OCI-LY7 (cell line): ENCODE measurements around the gene RPS21. TPM values are rescaled to one million over a fixed set of nuclear protein-coding genes. Genes with fewer than 3 reads are reported as not detected.

Source experiments
- BruUV-seq: library from RNA; stranded (reverse); fragments of 400-500 nt; replicated peaks from 2 replicates; lab custom pipeline; 2021; lab: Mats Ljungman, UMichigan
- CTCF ChIA-PET: fragments of 300-600 bp; sonication (Branson Sonifier 250); formaldehyde crosslinking; loops from one replicate; lab custom pipeline; 2022; ENCODE audit warnings: antibody characterized with exemption; ENCODE audit not compliant: unreplicated experiment; lab: Charles Lee
- POLR2A ChIA-PET: fragments of 300-600 bp; sonication (Branson Sonifier 250); formaldehyde crosslinking; loops from one replicate; lab custom pipeline; 2022; ENCODE audit warnings: antibody characterized with exemption; lab: Charles Lee
- DNase-seq: peaks from one replicate; pipeline ENCODE4 v3.0.0-alpha.2; 2015; ENCODE audit warnings: low spot score
- H2AFZ ChIP-seq: fragments of 200-600 bp; sonication (generic), shearing (Covaris generic); 2 replicates; pipeline ENCODE4 v1.6.1; 2014; ENCODE audit warnings: mild to moderate bottlenecking, antibody characterized with exemption, low read length, moderate library complexity
- H3K27ac ChIP-seq: fragments of 200-600 bp; sonication (generic); 2 replicates; pipeline ENCODE4 v1.5.1; 2014; ENCODE audit warnings: mixed run types, low read depth, mild to moderate bottlenecking, moderate library complexity, low read length, inconsistent platforms; ENCODE audit not compliant: poor library complexity, severe bottlenecking
- H3K36me3 ChIP-seq: fragments of 200-600 bp; sonication (generic); 2 replicates; pipeline ENCODE4 v1.6.1; 2014; ENCODE audit warnings: mild to moderate bottlenecking, antibody characterized with exemption, low read length, moderate library complexity, mixed read lengths; ENCODE audit not compliant: insufficient read depth
- H3K4me1 ChIP-seq: fragments of 200-600 bp; sonication (generic); 2 replicates; pipeline ENCODE4 v1.5.1; 2014; ENCODE audit warnings: mild to moderate bottlenecking, low read length; ENCODE audit not compliant: insufficient read depth, poor library complexity, severe bottlenecking
- H3K4me2 ChIP-seq: fragments of 200-600 bp; sonication (generic); 2 replicates; pipeline ENCODE4 v1.6.1; 2014; ENCODE audit warnings: mild to moderate bottlenecking, low read length
- H3K4me3 ChIP-seq: fragments of 200-600 bp; sonication (generic); 2 replicates; pipeline ENCODE4 v1.5.1; 2014; ENCODE audit warnings: mild to moderate bottlenecking, low read depth, low read length; ENCODE audit not compliant: poor library complexity, severe bottlenecking
- H3K79me2 ChIP-seq: fragments of 200-600 bp; sonication (generic); 2 replicates; pipeline ENCODE4 v1.6.1; 2016; ENCODE audit warnings: low read depth, mild to moderate bottlenecking, low read length, moderate library complexity, mixed read lengths; ENCODE audit not compliant: insufficient read depth
- H3K9me2 ChIP-seq: fragments of 200-600 bp; sonication (generic); 2 replicates; pipeline ENCODE4 v1.6.1; 2016; ENCODE audit warnings: mild to moderate bottlenecking, low read length, mixed read lengths; ENCODE audit not compliant: insufficient read depth
- H3K9me3 ChIP-seq: fragments of 200-600 bp; sonication (generic); 2 replicates; pipeline ENCODE4 v1.6.1; 2014; ENCODE audit warnings: mild to moderate bottlenecking, mixed run types, low read length, mixed read lengths
- H4K20me1 ChIP-seq: fragments of 200-600 bp; sonication (generic); 2 replicates; pipeline ENCODE4 v1.6.1; 2014; ENCODE audit warnings: mild to moderate bottlenecking, antibody characterized with exemption, low read length, moderate library complexity, mixed read lengths; ENCODE audit not compliant: insufficient read depth
- EZH2phosphoT487 ChIP-seq: fragments of 200-600 bp; sonication (generic); IDR thresholded peaks from 2 replicates; pipeline ENCODE4 v1.6.1; 2018; ENCODE audit warnings: low read depth, borderline replicate concordance, mild to moderate bottlenecking, mixed run types, antibody characterized with exemption, low read length, moderate library complexity, mixed read lengths
- intact Hi-C: fragments of 100-400 bp; cut with micrococcal nuclease; formaldehyde crosslinking; loops from one replicate; pipeline ENCODE4 v1.10.0; 2022; ENCODE audit not compliant: unreplicated experiment
- total RNA-seq, 2 experiments: library from RNA; depleted of rRNA in 1 of 2; stranded (reverse); fragments of >200 nt in 1 of 2; shearing (Covaris generic) in 1 of 2; gene quantifications; 2 replicates each; pipeline ENCODE4 v1.2.3, GENCODE V29; 2014 to 2022
- TF ChIP-seq, protein P1 (sequence below): fragments of 200-600 bp; sonication (generic); conservative IDR thresholded peaks from 2 replicates; pipeline ENCODE4 v1.5.1; 2014; ENCODE audit warnings: mild to moderate bottlenecking, antibody characterized with exemption, low read length, moderate library complexity, mixed read lengths

The RPS21 gene
- total RNA-seq, 2 experiments from 2014 or later = 2,571 to 3,376 TPM

- H3K27ac ChIP-seq = no peak overlapping the region
- TF ChIP-seq, protein P1, sequence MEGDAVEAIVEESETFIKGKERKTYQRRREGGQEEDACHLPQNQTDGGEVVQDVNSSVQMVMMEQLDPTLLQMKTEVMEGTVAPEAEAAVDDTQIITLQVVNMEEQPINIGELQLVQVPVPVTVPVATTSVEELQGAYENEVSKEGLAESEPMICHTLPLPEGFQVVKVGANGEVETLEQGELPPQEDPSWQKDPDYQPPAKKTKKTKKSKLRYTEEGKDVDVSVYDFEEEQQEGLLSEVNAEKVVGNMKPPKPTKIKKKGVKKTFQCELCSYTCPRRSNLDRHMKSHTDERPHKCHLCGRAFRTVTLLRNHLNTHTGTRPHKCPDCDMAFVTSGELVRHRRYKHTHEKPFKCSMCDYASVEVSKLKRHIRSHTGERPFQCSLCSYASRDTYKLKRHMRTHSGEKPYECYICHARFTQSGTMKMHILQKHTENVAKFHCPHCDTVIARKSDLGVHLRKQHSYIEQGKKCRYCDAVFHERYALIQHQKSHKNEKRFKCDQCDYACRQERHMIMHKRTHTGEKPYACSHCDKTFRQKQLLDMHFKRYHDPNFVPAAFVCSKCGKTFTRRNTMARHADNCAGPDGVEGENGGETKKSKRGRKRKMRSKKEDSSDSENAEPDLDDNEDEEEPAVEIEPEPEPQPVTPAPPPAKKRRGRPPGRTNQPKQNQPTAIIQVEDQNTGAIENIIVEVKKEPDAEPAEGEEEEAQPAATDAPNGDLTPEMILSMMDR = no peak
- TF ChIP-seq EZH2phosphoT487 = no peak
- no peaks in the 10 kb centered on the region for H3K79me2 ChIP-seq
- peaks cover 19% of the 10 kb centered on the region for H3K36me3 ChIP-seq
- H3K9me2 ChIP-seq = no peaks in the 10 kb centered on the region
- ChIA-PET POLR2A (no interaction called here), CTCF (no interaction called here)
- peaks cover 30% of the 10 kb centered on the region for H3K4me1 ChIP-seq
- H2AFZ ChIP-seq = no peak overlapping the region
- H3K9me3 ChIP-seq = no peaks in the 10 kb centered on the region
- BruUV-seq = no TSS peak
- intact Hi-C loops = no loop called here
- H3K4me2 ChIP-seq = no peak overlapping the region
- DNase-seq = no peak
- H4K20me1 ChIP-seq = no peaks in the 10 kb centered on the region
- no peak overlapping the region for H3K4me3 ChIP-seq
Observed at GRCh38 chr20:62353289-62354030, 33.4 kb upstream of the RPS21 start.

- H3K9me3 ChIP-seq = no peaks in the 10 kb centered on the region
- no peak overlapping the region for H2AFZ ChIP-seq
- BruUV-seq = no TSS peak
- H3K4me3 ChIP-seq = no peak overlapping the region
- H4K20me1 ChIP-seq = no peaks in the 10 kb centered on the region
- peaks cover 17% of the 10 kb centered on the region for H3K36me3 ChIP-seq
- ChIA-PET POLR2A (no interaction called here), CTCF (no interaction called here)
- no peak for DNase-seq
- H3K79me2 ChIP-seq = no peaks in the 10 kb centered on the region
- TF ChIP-seq EZH2phosphoT487 = no peak
- TF ChIP-seq, protein P1 = no peak
- no peak overlapping the region for H3K27ac ChIP-seq
- H3K9me2 ChIP-seq = no peaks in the 10 kb centered on the region
- peaks cover 38% of the 10 kb centered on the region for H3K4me1 ChIP-seq
- H3K4me2 ChIP-seq = no peak overlapping the region
- intact Hi-C loops = no loop called here
Observed at GRCh38 chr20:62354031-62354808, 32.7 kb upstream of the RPS21 start.
